CD1c-positive myeloid dendritic cell (primary cell): Measurements from ENCODE around the gene SMIM36.
"Not testable (repeated sequence)": the region's sequence is repeated elsewhere in the genome, so short reads cannot be mapped to it uniquely, and the experiment has no call there.

Experiments used
- DNase-seq: peaks from one replicate; pipeline ENCODE4 v3.0.0-alpha.2; 2016; ENCODE audit errors: extremely low spot score

The SMIM36 gene

DNA sequence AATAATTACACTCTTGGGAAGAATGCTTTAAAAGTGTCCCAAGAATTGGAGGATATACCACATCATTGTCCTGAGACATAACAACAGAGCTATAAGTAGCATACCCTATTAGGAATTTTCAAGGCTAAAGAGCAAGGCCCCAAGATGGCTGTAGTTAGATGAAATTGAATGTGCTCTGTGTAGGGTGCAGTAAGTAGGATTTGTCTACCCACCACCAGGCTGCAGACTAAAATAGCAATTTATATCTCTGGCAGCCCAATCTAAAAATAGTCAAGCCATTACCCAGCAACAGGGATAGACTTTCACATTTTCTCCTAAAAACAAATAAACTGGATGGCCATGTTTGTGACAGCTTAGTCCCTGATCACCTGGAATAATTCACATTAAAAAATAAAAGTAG is 95.3 kb downstream of the SMIM36 start:
- no peak for DNase-seq

DNA sequence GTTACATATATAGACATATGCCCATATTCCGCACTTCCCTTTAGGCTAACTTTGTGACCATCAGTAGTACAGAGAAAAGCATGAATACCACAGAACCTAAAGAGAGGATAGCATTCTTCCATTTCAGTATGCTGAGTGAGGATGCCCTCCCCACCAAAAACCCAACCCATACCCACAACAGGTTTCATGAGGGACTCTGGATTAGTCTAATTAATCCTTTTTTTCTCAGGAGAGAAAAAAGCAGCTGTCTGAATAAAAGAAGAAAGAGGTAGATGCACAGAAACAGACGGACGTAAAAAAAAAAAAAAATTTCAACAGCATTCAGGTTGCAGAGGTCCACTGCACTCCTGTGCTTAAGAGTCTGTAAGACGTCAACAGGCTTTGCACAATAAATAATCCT is 96.3 kb downstream of the SMIM36 start:
- DNase-seq = no peak

DNA sequence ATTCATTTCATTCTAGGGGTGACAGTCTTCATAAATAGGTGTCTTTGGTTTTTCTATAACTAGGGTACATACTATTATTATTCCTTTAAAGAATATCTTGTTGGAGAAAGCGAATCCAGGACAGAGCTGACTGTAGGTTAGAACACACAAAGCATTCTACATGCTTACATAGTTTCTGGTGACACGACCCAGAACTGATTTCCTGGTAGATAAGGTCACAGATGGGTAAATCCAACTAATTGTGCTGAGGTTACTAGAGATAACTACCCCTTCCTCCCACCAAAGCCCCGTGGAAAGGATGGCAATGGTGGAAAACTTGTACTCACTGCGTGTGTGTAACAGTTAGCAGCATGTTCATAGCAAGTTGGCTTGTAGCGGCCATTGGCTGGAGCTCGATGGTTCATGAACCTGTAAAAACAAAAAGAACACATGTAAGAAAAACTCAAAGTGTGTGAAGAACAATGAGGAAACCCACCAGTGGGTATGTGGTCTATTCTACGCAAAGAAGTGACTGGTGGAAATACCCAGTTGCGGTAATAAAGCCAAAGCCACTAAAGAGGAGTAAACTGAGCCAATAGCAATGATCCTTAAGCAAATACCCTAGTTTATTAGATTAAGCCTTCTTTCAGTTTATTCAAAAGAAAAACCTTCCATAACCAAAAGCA is 97.3 kb downstream of the SMIM36 start:
- no peak for DNase-seq

DNA sequence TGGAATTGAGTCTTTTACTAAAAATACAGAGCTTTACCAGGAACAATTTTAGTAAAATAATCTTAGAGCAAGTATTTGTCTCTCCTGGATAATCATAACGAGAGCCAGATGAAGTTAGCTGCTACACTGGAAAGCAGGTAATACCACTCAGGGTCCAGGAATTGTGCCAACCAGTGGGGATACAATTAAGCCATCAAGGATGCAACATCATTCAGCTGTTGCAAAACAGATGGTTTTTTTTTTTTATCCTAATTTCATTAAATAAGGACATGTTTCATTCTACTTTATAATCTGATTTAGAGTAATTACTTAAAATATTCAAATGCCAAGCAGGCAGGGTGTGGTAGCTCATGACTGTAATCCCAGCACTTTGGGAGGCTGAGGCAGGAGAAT is 99.8 kb downstream of the SMIM36 start:
- DNase-seq = no peak

DNA sequence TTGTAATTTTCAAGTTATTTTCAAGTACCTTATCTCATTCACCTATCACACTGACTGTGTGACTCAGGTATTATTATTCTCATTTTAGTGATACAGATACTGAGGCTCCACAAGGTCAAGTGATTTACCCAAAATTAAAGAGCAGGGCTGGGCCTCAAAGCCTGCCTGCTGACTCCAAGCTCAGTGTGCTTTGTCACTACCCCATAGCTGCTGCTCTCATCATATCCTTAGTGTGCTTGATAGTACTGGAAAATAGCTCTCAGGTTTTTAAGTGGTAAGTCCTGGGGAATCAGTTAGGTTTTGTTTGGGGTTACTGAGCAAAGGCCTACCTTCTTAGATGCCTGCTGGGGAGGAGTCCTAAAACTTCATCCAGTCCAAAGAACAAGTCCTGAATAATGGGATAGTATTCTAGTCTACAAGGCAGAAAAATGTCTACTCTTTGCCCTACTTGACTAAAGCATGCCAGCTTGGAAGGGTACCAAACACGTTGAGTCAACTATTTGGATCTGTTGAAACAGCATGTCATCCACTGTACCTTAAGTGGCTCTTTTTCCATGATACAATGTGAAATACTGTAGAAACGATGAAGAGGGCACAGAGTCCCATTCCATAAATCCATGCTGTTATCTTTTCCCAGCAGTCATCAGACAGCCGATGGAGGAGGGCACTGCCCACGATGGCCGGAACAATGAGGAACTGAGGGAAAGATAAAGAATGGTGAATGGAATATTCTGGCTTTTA is 100.4 kb downstream of the SMIM36 start:
- no peak for DNase-seq

DNA sequence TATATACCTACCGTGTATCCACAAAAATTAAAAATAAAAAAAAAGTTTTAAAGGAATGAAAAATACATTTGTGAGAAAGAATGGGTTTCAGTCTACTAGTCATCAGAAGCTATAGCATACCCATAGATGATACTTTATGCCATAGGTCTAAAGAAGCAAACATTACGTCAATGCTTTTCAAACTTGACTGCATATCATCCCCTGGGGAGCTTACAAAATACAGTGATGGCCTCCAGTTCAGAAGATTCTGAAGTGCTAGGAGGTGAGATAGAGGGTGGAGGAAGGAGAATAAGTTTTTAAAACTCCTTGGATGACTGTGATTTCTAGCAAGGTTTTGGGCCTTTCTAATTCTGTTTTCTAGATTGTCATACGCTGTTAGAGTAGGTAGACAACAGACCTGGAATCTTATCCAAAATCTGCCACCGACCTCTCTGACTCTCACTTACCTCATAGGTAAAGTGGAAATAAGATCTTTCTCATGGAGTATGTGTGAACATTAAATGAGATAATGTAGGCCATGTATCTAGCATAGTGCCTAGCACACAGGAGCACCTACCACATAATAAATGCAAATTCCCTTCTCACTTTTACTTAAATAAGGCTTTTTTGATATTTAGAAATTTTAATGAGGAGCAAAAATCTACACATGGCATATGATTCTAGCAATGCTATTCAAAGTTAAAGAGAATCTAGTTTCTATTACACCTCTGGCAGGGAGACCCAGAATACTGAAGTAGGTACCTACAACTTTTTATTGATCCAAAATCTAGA is 102.0 kb downstream of the SMIM36 start:
- no peak for DNase-seq

DNA sequence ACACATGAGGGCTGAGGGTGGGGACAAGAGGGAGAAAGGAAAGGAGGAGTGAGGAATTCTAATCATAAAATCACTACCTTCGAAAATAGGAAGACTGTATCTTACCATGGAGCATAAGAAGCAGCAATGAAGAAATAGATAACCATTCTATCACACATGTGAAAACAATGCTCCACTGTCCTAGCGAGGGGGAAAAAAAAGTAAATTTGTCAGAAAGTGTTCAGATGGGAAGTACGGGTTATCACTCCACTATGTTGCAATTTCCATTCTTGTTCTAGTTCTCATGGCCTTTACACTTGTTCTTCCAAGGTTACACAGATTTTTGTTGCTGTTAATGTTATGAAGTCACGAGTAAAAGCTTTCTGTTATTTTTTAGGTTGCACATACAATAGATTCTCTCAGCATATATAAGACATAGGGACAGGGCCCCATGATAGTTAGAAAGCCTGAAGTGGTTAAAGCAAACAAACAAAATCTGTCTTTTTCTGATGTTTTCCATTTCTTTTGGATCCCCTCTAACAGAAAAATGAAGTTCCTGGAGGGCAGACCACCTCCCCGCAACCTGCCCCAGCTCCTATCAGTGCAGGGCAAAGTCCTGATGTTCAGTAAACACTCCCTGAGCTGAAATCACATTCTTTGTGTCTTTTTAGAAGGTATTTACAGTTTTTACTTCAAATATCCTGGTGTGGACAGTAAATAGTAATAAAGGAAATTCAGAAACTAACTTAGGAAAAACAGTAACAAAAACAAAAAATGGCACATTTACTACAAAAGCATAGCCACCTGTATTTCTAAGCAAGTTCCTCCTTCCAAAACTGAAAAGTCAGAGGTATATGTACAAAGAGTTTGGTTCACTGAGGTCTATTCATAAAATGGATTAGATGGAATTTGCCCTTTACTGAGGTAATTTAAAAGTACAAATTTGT is 103.3 kb downstream of the SMIM36 start:
- DNase-seq = no peak

DNA sequence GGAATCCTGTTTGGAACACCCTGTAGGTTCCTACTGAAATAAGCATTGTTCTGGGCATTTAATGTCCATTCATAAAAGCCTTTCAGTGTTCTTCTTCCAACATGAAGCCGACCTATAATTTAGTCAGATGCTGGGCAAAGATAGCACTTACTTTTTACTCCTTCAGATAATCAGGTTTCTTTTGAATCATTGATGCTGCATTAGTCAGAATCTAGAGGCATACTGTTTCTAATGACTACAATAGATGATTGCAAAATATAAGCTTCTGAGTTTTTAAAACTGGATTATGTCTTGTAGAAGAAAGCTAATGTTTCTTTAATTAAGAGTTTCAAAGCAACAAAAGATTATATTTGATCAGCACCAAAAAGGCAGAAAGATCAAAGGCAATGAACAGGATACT is 105.7 kb downstream of the SMIM36 start:
- no peak for DNase-seq

DNA sequence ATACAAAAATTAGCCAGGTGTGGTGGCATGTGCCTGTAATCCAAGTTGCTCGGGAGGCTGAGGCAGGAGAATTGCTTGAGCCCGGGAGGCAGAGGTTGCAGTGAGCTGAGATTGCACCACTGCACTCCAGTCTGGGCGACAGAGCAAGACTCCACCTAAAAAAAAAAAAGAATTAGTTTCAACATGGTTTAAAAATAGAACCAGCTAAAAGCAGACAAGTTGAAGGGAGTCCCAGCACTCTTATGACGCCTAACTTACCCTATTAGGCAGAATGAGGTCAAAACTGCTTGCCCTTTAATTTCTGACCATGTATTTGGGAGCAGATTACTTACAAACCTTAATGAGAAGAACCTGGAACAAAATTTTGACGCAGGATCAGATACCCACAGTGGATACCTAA is 107.1 kb downstream of the SMIM36 start:
- not testable (repeated sequence) for DNase-seq

DNA sequence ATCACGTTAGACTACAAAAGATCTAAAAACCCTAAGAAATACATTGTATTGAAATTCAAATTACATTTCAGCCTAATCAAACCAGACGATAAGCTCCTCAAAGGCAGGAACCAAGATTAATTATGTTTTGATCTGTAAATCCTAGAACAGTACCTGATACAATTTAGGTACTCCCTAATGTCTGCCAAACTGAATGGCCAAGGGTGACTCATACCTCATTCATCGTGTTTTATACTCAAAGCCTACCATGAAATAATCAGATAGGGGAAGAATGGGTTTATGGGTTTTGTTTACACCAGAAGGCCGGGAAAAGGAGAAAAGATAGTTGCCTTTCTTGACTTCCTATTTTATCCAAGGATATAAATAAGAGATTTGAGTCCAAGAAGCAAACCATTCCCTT is 108.9 kb downstream of the SMIM36 start:
- DNase-seq = no peak
